Panc1 (cell line): ENCODE data around the gene NDUFS6.

Source experiments
- SIN3A ChIP-seq: IDR thresholded peaks from 2 replicates; pipeline ENCODE4 v1.6.1; 2012; ENCODE audit warnings: low read depth, mild to moderate bottlenecking, low read length, moderate library complexity, borderline replicate concordance; ENCODE audit not compliant: insufficient read depth
- TCF7L2 ChIP-seq: IDR thresholded peaks from 2 replicates; pipeline ENCODE4 v1.6.1; 2011; ENCODE audit warnings: mild to moderate bottlenecking, low read depth, low read length, inconsistent platforms
- TF ChIP-seq, protein P1 (sequence below): fragments of 450-650 bp; IDR thresholded peaks from 2 replicates; pipeline ENCODE4 v1.5.1; 2017; ENCODE audit warnings: mild to moderate bottlenecking
- TF ChIP-seq, protein P2 (sequence below), 2 experiments: IDR thresholded peaks; 2 replicates each; pipeline ENCODE4 v1.6.1; 2011 to 2012; ENCODE audit warnings: low read depth in 2 of 2, control low read depth in 1 of 2, low read length in 1 of 2, mild to moderate bottlenecking in 1 of 2, moderate library complexity in 1 of 2; ENCODE audit not compliant: insufficient read depth in 1 of 2

DNA sequence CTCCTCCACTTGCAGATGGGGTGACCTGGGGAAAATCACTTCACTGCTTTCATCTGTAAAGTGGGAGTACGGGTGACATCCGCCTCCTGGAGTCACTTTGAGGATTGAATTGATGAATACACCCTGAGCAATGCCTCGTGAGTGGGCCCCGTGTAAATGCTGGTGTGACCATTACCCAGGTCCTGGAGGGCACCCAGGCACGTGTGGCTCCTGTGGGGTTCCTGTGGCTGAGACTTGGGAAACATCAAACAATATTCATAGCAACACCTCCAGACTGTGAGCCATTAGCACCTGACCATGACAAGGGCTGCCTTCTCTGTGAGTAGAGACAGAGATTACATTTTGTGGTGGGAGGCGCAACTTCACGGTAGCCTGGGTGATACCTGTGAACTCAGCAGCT lies 13.0 kb upstream of the NDUFS6 start:
- TF ChIP-seq, protein P1, sequence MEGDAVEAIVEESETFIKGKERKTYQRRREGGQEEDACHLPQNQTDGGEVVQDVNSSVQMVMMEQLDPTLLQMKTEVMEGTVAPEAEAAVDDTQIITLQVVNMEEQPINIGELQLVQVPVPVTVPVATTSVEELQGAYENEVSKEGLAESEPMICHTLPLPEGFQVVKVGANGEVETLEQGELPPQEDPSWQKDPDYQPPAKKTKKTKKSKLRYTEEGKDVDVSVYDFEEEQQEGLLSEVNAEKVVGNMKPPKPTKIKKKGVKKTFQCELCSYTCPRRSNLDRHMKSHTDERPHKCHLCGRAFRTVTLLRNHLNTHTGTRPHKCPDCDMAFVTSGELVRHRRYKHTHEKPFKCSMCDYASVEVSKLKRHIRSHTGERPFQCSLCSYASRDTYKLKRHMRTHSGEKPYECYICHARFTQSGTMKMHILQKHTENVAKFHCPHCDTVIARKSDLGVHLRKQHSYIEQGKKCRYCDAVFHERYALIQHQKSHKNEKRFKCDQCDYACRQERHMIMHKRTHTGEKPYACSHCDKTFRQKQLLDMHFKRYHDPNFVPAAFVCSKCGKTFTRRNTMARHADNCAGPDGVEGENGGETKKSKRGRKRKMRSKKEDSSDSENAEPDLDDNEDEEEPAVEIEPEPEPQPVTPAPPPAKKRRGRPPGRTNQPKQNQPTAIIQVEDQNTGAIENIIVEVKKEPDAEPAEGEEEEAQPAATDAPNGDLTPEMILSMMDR = no peak
- TF ChIP-seq, protein P2, sequence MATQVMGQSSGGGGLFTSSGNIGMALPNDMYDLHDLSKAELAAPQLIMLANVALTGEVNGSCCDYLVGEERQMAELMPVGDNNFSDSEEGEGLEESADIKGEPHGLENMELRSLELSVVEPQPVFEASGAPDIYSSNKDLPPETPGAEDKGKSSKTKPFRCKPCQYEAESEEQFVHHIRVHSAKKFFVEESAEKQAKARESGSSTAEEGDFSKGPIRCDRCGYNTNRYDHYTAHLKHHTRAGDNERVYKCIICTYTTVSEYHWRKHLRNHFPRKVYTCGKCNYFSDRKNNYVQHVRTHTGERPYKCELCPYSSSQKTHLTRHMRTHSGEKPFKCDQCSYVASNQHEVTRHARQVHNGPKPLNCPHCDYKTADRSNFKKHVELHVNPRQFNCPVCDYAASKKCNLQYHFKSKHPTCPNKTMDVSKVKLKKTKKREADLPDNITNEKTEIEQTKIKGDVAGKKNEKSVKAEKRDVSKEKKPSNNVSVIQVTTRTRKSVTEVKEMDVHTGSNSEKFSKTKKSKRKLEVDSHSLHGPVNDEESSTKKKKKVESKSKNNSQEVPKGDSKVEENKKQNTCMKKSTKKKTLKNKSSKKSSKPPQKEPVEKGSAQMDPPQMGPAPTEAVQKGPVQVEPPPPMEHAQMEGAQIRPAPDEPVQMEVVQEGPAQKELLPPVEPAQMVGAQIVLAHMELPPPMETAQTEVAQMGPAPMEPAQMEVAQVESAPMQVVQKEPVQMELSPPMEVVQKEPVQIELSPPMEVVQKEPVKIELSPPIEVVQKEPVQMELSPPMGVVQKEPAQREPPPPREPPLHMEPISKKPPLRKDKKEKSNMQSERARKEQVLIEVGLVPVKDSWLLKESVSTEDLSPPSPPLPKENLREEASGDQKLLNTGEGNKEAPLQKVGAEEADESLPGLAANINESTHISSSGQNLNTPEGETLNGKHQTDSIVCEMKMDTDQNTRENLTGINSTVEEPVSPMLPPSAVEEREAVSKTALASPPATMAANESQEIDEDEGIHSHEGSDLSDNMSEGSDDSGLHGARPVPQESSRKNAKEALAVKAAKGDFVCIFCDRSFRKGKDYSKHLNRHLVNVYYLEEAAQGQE (IDR thresholded peaks at IDR 0.05; ENCODE audit: insufficient read depth in 1 of 2, low read depth in 2 of 2, low read length in 1 of 2) = no peak
- TF ChIP-seq TCF7L2 (no peak), SIN3A (no peak)
